ENCODE measurements around the gene ADK. TPM values are rescaled to one million over a fixed set of nuclear protein-coding genes. Genes with fewer than 3 reads are reported as not detected.

The ADK gene
- total RNA-seq, 1 donor from 2014 or later, result 26.2 TPM

GRCh38 chr10:74755273-74755672 is 604.3 kb downstream of the ADK start:
- Mint-ChIP-seq H3K4me1 (peaks cover 17% of the 10 kb centered on the region), H3K36me3 (no peaks in the 10 kb centered on the region), H3K27me3 (ENCODE audit: low read depth) (no peaks in the 10 kb centered on the region), H3K4me3 (no peak overlapping the region), H3K27ac (no peak overlapping the region), H3K9me3 (no peaks in the 10 kb centered on the region)
- TF ChIP-seq CTCF (IDR thresholded peaks at IDR 0.05; ENCODE audit: unreplicated experiment), result no peak
- no peak for DNase-seq (ENCODE audit: low spot score in 2 of 2, unreplicated experiment in 2 of 2)

Other genes starting within 250 kb of the ADK start
- gene PLAU, start 240.1 kb upstream of the ADK start, total RNA-seq, result 3.4 to 5.1 TPM (median 4.7 TPM) in 3 replicates
- gene VCL, start 153.1 kb upstream of the ADK start, total RNA-seq, result 129 to 132 TPM (median 131 TPM) in 3 replicates
- gene AP3M1, start 393 bp upstream of the ADK start, total RNA-seq, result 47.6 to 49.4 TPM (median 48.7 TPM) in 3 replicates

Measured in mesothelial cell of epicardium (in vitro differentiated cells).